ENCODE data around the gene CEP250.

GRCh38 chr20:35525639-35526038 lies 70.2 kb downstream of the CEP250 start:
- no peak for TF ChIP-seq CTCF (IDR thresholded peaks at IDR 0.05)
- no peak for TF ChIP-seq EP300 (IDR thresholded peaks at IDR 0.05)
- TF ChIP-seq POLR2A (IDR thresholded peaks at IDR 0.05) = no peak
